Body of pancreas (tissue), 4 donors: ENCODE results near the gene ASTN2. TPM values are rescaled to one million over a fixed set of nuclear protein-coding genes. Genes with fewer than 3 reads are reported as not detected.

Source experiments
- ATAC-seq: fragments of 150-250 bp; one replicate; pipeline ENCODE4 v1.9.1; 2016
- DNase-seq, 4 donors: peaks; one replicate each; pipeline ENCODE4 v3.0.0-alpha.2; 2019
- H3K27ac ChIP-seq, 4 donors: fragments of 200-600 bp; sonication (generic); 1 replicate in 3 of 4; 2 replicates in 1 of 4; pipeline versions ENCODE4 v1.5.1 to v1.6.1; 2016 to 2019; ENCODE audit warnings: mild to moderate bottlenecking in 1 of 4, mixed read lengths in 1 of 4, moderate library complexity in 1 of 4
- H3K27me3 ChIP-seq, 2 donors: fragments of 200-600 bp; sonication (generic); one replicate each; pipeline ENCODE4 v1.6.0; 2016; ENCODE audit warnings: mild to moderate bottlenecking in 1 of 2
- H3K36me3 ChIP-seq, 2 donors: fragments of 200-600 bp; sonication (generic); replicated peaks in 1 of 2; 2 replicates each; pipeline ENCODE4 v1.5.1; 2016; ENCODE audit warnings: low read depth in 2 of 2; ENCODE audit not compliant: insufficient read depth in 1 of 2
- H3K4me1 ChIP-seq: fragments of 200-600 bp; sonication (generic); one replicate; pipeline ENCODE4 v1.6.0; 2016
- H3K4me3 ChIP-seq, 2 donors: fragments of 200-600 bp; sonication (generic); 1 replicate in 1 of 2; 2 replicates in 1 of 2; pipeline ENCODE4 v1.5.1; 2016 to 2019
- H3K9me3 ChIP-seq, 3 donors: fragments of 200-600 bp; sonication (generic); 1 replicate in 2 of 3; 2 replicates in 1 of 3; pipeline ENCODE4 v1.5.1; 2016
- POLR2A ChIP-seq, 3 donors: fragments of 450-650 bp; IDR thresholded peaks; one replicate each; pipeline ENCODE4 v1.6.1; 2016; ENCODE audit warnings: antibody characterized with exemption in 3 of 3, mild to moderate bottlenecking in 2 of 3
- WGBS, 2 donors: methylation state at CpG; one replicate each; pipeline ENCODE4 v1.1.5; 2017; 5-methylcytosine and 5-hydroxymethylcytosine counted together
- intact Hi-C: fragments of 100-400 bp; cut with DNase I; formaldehyde crosslinking; loops from one replicate; pipeline ENCODE4 v1.15.1; 2023
- total RNA-seq, 2 donors: library from RNA; depleted of rRNA; stranded (reverse); fragments of >200 nt; gene quantifications; one replicate each; pipeline ENCODE4 v1.1.0, GENCODE V29; 2016
- TF ChIP-seq, protein P1 (sequence below), 7 experiments: fragments of 450-650 bp in 4 of 7; fragments of 200-600 bp in 3 of 7; sonication (generic) in 3 of 7; IDR thresholded peaks; one replicate each; pipeline ENCODE4 v1.5.1; 2016 to 2019; ENCODE audit warnings: antibody characterized with exemption in 7 of 7

The ASTN2 gene
- total RNA-seq, 2 donors from 2014 or later, result 8.2 to 9.6 TPM

DNA sequence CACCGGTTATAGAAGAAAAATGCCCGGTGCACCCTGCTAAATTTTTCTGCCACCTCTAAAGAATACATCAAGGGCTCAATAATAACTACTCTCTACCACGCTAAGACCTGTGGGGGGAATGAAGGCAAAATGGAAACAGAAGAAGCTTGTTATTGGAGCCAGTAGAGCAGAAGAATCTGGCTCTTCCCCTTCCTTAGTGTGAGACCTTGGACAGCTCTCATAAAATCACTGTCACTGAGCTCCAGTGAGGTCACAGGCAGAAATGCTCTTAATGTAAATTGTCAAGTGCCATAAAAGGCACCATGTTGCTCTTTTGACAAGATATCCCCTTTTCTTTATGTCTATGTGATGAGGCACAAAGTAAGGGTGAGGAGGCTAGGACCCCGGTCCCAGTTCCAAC lies 74.4 kb downstream of the ASTN2 start:
- no peak for ATAC-seq
- 88 to 98% methylated on average over 4 of the region's 4 CpGs for WGBS, 2 donors
- intact Hi-C loops, result no loop called here

DNA sequence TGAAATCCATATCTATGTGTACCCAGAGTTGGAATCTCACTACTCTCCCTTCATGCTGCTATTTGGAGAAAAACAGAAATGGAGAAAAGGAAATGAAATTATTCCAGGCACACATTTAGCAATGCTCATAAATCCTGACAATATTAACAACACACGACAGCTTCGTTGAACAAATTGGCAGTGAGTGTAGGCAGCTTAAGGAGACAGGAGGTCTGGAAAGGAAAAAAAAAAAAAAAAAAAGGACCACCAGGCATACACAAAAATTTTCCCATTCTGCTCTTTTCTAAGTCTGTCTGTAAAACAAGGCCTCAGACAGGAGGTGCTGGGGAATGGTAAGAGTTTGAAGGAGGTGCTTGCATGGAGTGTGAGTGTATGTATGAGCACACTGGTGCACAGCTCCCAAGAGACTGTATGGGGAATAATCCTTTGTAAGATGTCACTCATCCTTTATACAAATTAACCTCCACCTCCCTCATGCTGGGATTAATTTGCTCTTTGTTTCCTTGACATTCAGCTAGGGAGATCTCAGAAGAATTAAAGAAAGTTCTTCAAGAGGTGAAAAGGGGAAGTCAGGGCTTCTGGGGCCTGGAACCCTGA lies 78.9 kb downstream of the ASTN2 start:
- 56 to 60% methylated on average over 2 of the region's 2 CpGs for WGBS, 2 donors
- intact Hi-C loops, result no loop called here

More for the DNA sequence above, 74.4 kb downstream of the ASTN2 start:
- no peak overlapping the region for H3K4me3 ChIP-seq
- no peaks in the 10 kb centered on the region for H3K36me3 ChIP-seq
- TF ChIP-seq, protein P1, sequence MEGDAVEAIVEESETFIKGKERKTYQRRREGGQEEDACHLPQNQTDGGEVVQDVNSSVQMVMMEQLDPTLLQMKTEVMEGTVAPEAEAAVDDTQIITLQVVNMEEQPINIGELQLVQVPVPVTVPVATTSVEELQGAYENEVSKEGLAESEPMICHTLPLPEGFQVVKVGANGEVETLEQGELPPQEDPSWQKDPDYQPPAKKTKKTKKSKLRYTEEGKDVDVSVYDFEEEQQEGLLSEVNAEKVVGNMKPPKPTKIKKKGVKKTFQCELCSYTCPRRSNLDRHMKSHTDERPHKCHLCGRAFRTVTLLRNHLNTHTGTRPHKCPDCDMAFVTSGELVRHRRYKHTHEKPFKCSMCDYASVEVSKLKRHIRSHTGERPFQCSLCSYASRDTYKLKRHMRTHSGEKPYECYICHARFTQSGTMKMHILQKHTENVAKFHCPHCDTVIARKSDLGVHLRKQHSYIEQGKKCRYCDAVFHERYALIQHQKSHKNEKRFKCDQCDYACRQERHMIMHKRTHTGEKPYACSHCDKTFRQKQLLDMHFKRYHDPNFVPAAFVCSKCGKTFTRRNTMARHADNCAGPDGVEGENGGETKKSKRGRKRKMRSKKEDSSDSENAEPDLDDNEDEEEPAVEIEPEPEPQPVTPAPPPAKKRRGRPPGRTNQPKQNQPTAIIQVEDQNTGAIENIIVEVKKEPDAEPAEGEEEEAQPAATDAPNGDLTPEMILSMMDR (IDR thresholded peaks at IDR 0.05), result no peak
- TF ChIP-seq POLR2A (IDR thresholded peaks at IDR 0.05), result no peak
- H3K27ac ChIP-seq, result no peak overlapping the region
- H3K27me3 ChIP-seq, result no peaks in the 10 kb centered on the region
- peaks cover 5% of the 10 kb centered on the region for H3K4me1 ChIP-seq
- no peaks in the 10 kb centered on the region for H3K9me3 ChIP-seq
- no peak for DNase-seq

DNA sequence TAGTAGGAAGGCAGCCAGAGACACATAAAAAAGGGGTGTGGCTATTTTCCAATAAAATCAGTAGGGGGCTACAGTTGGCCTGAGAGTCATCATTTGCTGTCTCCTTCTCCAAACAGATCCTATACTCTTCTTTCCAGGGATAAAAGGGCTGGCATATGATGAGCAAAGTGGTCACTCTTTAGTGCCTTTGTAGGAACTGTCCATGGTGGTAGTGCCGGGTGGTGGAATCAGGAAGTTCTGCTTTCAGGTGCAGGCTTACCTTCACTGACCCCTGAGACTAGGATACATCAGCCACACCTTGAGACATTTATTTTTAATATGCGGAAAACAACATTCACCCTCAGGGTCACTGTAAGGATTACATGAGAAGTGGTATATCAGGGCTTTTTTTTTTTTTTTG lies 80.8 kb downstream of the ASTN2 start:
- intact Hi-C loops, result no loop called here
- WGBS, 2 donors, result 77 to 81% methylated on average over 2 of the region's 2 CpGs
- DNase-seq (no peak), ATAC-seq (no peak)
- TF ChIP-seq POLR2A (IDR thresholded peaks at IDR 0.05), result no peak
- TF ChIP-seq, protein P1 (IDR thresholded peaks at IDR 0.05), result no peak
- no peaks in the 10 kb centered on the region for H3K9me3 ChIP-seq
- H3K27ac ChIP-seq, result no peak overlapping the region
- H3K4me1 ChIP-seq, result peaks cover 3% of the 10 kb centered on the region
- no peaks in the 10 kb centered on the region for H3K27me3 ChIP-seq
- no peaks in the 10 kb centered on the region for H3K36me3 ChIP-seq
- H3K4me3 ChIP-seq, result no peak overlapping the region

More for the DNA sequence above, 78.9 kb downstream of the ASTN2 start:
- no peaks in the 10 kb centered on the region for H3K9me3 ChIP-seq
- H3K27ac ChIP-seq, result no peak overlapping the region
- ATAC-seq (no peak), DNase-seq (no peak)
- no peaks in the 10 kb centered on the region for H3K36me3 ChIP-seq
- TF ChIP-seq POLR2A (IDR thresholded peaks at IDR 0.05), result no peak
- TF ChIP-seq, protein P1 (IDR thresholded peaks at IDR 0.05), result no peak
- H3K27me3 ChIP-seq, result no peaks in the 10 kb centered on the region
- H3K4me1 ChIP-seq, result peaks cover 5% of the 10 kb centered on the region
- no peak overlapping the region for H3K4me3 ChIP-seq

DNA sequence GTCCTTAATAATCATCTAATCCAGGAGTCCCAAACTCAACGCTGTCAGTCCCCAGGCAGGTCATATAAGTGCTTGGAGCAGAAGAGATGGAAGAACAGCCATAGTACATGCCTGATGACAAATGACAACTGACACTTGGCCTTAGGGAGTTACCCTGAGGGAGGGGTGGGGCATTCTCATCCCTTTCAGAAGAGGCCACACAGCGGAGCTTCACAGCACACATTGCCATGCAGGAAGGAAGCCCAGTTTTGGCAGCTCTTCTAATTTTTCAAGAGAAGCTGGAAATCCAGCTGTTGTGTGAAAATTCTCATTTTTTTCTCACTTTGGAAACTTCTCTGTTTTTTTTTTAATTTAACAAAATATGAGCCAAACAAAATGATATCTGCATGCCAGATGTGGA lies 89.0 kb downstream of the ASTN2 start:
- Histone ChIP-seq H3K27ac (no peak overlapping the region), H3K4me1 (no peaks in the 10 kb centered on the region), H3K4me3 (no peak overlapping the region), H3K9me3 (no peaks in the 10 kb centered on the region), H3K27me3 (no peaks in the 10 kb centered on the region), H3K36me3 (no peaks in the 10 kb centered on the region)
- WGBS, 2 donors, result 65 to 74% methylated on average over 2 of the region's 2 CpGs
- DNase-seq, result no peak
- intact Hi-C loops, result no loop called here
- no peak for ATAC-seq
- no peak for TF ChIP-seq POLR2A (IDR thresholded peaks at IDR 0.05)
- TF ChIP-seq, protein P1 (IDR thresholded peaks at IDR 0.05), result no peak

DNA sequence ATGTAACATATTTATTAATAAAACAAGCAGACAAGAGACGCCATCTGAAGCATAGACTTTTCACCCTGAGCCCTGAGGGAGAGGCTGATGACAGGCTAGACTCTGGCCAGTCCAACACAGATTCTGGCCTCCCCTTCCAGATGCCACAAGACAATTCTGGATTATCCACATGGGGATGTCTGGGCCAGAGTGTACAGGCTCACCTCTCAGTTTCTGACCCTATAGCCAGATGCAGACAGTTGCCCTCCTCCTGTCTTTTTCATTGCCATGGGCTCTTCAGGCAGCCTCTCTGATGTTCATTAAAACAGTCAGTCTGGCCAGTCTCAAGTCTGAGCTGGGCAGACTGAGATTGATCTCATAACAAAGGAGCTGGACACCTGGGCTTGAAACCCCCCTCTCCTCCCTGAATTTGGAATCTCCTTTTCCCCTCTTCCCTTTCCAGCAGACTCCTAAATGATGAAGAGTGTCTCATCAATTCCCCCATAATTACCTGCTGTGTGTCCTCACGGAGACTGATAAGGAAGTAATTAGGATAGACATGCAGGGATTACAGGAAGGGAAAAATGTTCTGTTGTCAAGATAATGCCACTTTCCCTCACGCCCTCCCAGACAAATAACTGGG lies 89.6 kb downstream of the ASTN2 start:
- WGBS, 2 donors, result 63 to 65% methylated on average over 3 of the region's 3 CpGs
- intact Hi-C loops, result no loop called here
- ATAC-seq, result no peak

More for the DNA sequence above, 89.6 kb downstream of the ASTN2 start:
- TF ChIP-seq POLR2A (IDR thresholded peaks at IDR 0.05), result no peak
- TF ChIP-seq, protein P1 (IDR thresholded peaks at IDR 0.05), result no peak
- Histone ChIP-seq H3K27ac (no peak overlapping the region), H3K36me3 (no peaks in the 10 kb centered on the region), H3K27me3 (no peaks in the 10 kb centered on the region), H3K9me3 (no peaks in the 10 kb centered on the region), H3K4me1 (no peaks in the 10 kb centered on the region), H3K4me3 (no peak overlapping the region)
- DNase-seq, result no peak
